ENCODE data around the gene PLAAT5. TPM values are rescaled to one million over a fixed set of nuclear protein-coding genes. Genes with fewer than 3 reads are reported as not detected.

The PLAAT5 gene
- total and polyA plus RNA-seq, 2 of the 8 experiments (the other 6 are each of a cell fraction or from before 2014, with no cell fraction given), result 16.0 to 18.7 TPM

- TF ChIP-seq CTCF (IDR thresholded peaks at IDR 0.05; ENCODE audit: control extremely low read depth in 1 of 3, insufficient read depth in 1 of 3, low read depth in 1 of 3, low read length in 3 of 3), result no peak
- no peak for TF ChIP-seq ZNF274 (IDR thresholded peaks at IDR 0.05; ENCODE audit: borderline replicate concordance, extremely low read depth, low read length)
- no peak for TF ChIP-seq TAF1 (IDR thresholded peaks at IDR 0.05; ENCODE audit: low read depth, low read length)
- no peak for TF ChIP-seq ASH2L (IDR thresholded peaks at IDR 0.05; ENCODE audit: low read length)
- TF ChIP-seq CBX5 (IDR thresholded peaks at IDR 0.05; ENCODE audit: low read depth, low read length), result no peak
- no peak for TF ChIP-seq CHD7 (IDR thresholded peaks at IDR 0.05; ENCODE audit: insufficient replicate concordance, low read length)
- no peak for TF ChIP-seq RXRA (IDR thresholded peaks at IDR 0.05; ENCODE audit: insufficient read depth, low read depth, low read length)
- TF ChIP-seq SIX5 (IDR thresholded peaks at IDR 0.05; ENCODE audit: low read depth, low read length), result no peak
- no peak for TF ChIP-seq TBP (IDR thresholded peaks at IDR 0.05; ENCODE audit: low read depth, low read length)
Observed at GRCh38 chr11:63494975-63495374, 4.0 kb upstream of the PLAAT5 start (continued).
